PC-3 (cell line): ENCODE results near the gene ADCY5.

Source experiments
- CTCF ChIP-seq: fragments of 300-600 bp; sonication (generic); conservative IDR thresholded peaks from 2 replicates; pipeline ENCODE4 v1.5.1; 2017; ENCODE audit warnings: antibody characterized with exemption, low read depth, mild to moderate bottlenecking, low read length
- EZH2 ChIP-seq: fragments of 300-600 bp; sonication (generic); IDR thresholded peaks from one replicate; pipeline ENCODE4 v1.6.1; 2017; ENCODE audit warnings: antibody characterized with exemption, mild to moderate bottlenecking, low read length; ENCODE audit not compliant: unreplicated experiment
- EZH2phosphoT487 ChIP-seq: fragments of 300-600 bp; sonication (generic); IDR thresholded peaks from 2 replicates; pipeline ENCODE4 v1.6.1; 2018; ENCODE audit warnings: mild to moderate bottlenecking, antibody characterized with exemption, low read length, borderline replicate concordance

- no peak for TF ChIP-seq CTCF
- no peak for TF ChIP-seq EZH2phosphoT487
- TF ChIP-seq EZH2 = no peak
Measured at GRCh38 chr3:123422457-123422856, 26.4 kb downstream of the ADCY5 start.
